Measurements from ENCODE around the gene GAREM1. TPM values are rescaled to one million over a fixed set of nuclear protein-coding genes. Genes with fewer than 3 reads are reported as not detected.

The GAREM1 gene
- total and polyA plus RNA-seq, 7 donors, result 2.3 to 10.3 (median 7.2) TPM

DNA sequence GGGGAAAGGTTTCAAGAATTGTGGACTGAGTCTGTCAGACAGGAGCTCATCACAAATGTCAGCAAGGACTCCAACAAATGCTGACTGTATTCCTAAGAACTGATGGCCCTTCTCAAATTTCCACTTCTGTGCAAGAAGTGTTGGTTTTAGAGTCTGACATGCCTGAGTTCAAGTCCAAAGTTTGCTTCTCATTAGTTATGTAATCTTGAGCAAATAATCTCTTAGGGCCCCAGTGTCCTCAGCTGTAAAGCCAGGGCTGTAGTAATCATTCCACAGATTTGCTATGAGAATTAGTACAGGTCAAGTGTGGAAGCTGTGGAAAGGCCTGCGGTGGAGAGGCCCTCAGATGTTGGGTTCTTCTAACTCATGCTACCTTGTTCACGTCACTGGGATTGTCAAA lies 257.0 kb downstream of the GAREM1 start:
- H3K4me3 ChIP-seq, result no peak overlapping the region
- no peaks in the 10 kb centered on the region for H3K36me3 ChIP-seq (ENCODE audit: insufficient read depth in 1 of 2, low read depth in 1 of 2)
- H3K4me1 ChIP-seq, result no peaks in the 10 kb centered on the region
- no peaks in the 10 kb centered on the region for H3K9me3 ChIP-seq
- H3K27me3 ChIP-seq (ENCODE audit: insufficient read depth in 3 of 3, low read length in 2 of 3), result no peaks in the 10 kb centered on the region
- TF ChIP-seq CTCF (IDR thresholded peaks at IDR 0.05), result no peak
- H3K27ac ChIP-seq, result no peak overlapping the region
- intact Hi-C loops (cut with DNase I), result no loop called here
- WGBS, 3 donors, result 81 to 91% (median 90%) methylated on average over 2 of the region's 2 CpGs
- no peak for DNase-seq
- no peak for ATAC-seq

All from psoas muscle (tissue), 8 donors.